Measurements from ENCODE around the gene CAVIN4. TPM values are rescaled to one million over a fixed set of nuclear protein-coding genes. Genes with fewer than 3 reads are reported as not detected.

The CAVIN4 gene
- total RNA-seq, 1 experiment from 2014 or later, result 0.59 TPM

DNA sequence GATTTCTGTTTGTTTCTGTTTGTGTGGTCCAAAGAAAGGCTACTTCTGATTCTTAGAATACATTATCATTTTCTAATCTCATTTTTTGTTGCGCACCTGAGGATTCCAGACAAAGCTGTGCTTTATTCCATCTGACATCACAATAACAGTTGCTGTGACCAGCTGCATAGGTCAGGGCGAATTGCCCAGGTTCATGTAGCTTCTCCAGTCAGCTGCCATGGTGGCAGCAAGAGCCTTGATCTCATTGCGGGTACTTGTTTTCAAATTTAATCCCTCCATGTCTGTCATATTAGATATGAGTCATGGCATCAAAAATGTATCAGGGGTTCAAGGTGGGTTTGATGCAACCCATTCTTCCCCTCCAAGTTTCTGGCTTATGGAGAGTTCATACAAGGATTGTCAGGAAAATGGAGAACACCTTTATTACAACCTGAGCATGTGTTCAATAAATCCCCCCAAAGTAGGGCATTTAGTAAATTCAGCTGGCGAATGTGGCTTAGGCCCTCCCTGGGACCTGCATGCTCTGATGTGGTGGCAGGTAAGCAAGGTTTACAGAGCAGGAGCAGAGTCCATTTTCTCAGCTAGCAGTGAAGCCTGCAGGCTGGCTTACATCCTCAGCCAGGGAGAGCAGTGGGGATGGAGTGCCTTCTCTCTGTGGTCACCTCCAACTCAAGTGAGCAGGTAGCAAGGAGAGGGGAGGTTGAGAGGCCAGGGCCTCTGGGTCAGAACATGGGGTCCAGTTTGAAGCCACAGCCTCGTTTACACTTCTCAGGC is 13.9 kb downstream of the CAVIN4 start:
- no peaks in the 10 kb centered on the region for H3K36me3 ChIP-seq (ENCODE audit: control insufficient read depth in 1 of 2, insufficient read depth in 2 of 2, low read length in 2 of 2)
- H4K20me1 ChIP-seq (ENCODE audit: insufficient read depth), result no peaks in the 10 kb centered on the region
- no peaks in the 10 kb centered on the region for H3K9me3 ChIP-seq (ENCODE audit: control insufficient read depth in 1 of 2, insufficient read depth in 1 of 2, low read depth in 1 of 2, low read length in 2 of 2)
- no peaks in the 10 kb centered on the region for H3K27me3 ChIP-seq (ENCODE audit: insufficient read depth, low read length)
- H3K4me3 ChIP-seq (replicated peaks in 1 of 2; ENCODE audit: low read depth in 1 of 2, low read length in 2 of 2), result no peak overlapping the region
- H3K27ac ChIP-seq (ENCODE audit: low read depth, low read length), result no peak overlapping the region
- no peaks in the 10 kb centered on the region for H3K9me2 ChIP-seq (ENCODE audit: insufficient read depth)
- H3K79me2 ChIP-seq (ENCODE audit: insufficient read depth, low read length), result no peaks in the 10 kb centered on the region
- no peak overlapping the region for H2AFZ ChIP-seq (ENCODE audit: low read depth, low read length, poor library complexity, severe bottlenecking)
- POLR2A ChIA-PET, result no interaction called here
- no TSS peak for BruUV-seq (replicated peaks)
- TF ChIP-seq EZH2 (IDR thresholded peaks at IDR 0.05), result no peak
- TF ChIP-seq, protein P1, sequence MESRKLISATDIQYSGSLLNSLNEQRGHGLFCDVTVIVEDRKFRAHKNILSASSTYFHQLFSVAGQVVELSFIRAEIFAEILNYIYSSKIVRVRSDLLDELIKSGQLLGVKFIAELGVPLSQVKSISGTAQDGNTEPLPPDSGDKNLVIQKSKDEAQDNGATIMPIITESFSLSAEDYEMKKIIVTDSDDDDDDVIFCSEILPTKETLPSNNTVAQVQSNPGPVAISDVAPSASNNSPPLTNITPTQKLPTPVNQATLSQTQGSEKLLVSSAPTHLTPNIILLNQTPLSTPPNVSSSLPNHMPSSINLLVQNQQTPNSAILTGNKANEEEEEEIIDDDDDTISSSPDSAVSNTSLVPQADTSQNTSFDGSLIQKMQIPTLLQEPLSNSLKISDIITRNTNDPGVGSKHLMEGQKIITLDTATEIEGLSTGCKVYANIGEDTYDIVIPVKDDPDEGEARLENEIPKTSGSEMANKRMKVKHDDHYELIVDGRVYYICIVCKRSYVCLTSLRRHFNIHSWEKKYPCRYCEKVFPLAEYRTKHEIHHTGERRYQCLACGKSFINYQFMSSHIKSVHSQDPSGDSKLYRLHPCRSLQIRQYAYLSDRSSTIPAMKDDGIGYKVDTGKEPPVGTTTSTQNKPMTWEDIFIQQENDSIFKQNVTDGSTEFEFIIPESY (IDR thresholded peaks at IDR 0.05; ENCODE audit: extremely low read depth, insufficient replicate concordance, low read length), result no peak
- no peak for TF ChIP-seq YY1 (IDR thresholded peaks at IDR 0.05; ENCODE audit: extremely low read depth, insufficient replicate concordance, low read depth, low read length)
- no peak for TF ChIP-seq POLR2A (IDR thresholded peaks at IDR 0.05; ENCODE audit: borderline replicate concordance, extremely low read depth, insufficient read depth, insufficient read length)
- TF ChIP-seq RAD21 (IDR thresholded peaks at IDR 0.05; ENCODE audit: low read depth), result no peak
- TF ChIP-seq, protein P2, sequence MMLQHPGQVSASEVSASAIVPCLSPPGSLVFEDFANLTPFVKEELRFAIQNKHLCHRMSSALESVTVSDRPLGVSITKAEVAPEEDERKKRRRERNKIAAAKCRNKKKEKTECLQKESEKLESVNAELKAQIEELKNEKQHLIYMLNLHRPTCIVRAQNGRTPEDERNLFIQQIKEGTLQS (IDR thresholded peaks at IDR 0.05), result no peak
- TF ChIP-seq CEBPB (IDR thresholded peaks at IDR 0.05; ENCODE audit: low read depth), result no peak
- no peak for TF ChIP-seq FOSL1 (IDR thresholded peaks at IDR 0.05; ENCODE audit: low read depth)
- TF ChIP-seq ZFX (IDR thresholded peaks at IDR 0.05), result no peak
- TF ChIP-seq, protein P3, sequence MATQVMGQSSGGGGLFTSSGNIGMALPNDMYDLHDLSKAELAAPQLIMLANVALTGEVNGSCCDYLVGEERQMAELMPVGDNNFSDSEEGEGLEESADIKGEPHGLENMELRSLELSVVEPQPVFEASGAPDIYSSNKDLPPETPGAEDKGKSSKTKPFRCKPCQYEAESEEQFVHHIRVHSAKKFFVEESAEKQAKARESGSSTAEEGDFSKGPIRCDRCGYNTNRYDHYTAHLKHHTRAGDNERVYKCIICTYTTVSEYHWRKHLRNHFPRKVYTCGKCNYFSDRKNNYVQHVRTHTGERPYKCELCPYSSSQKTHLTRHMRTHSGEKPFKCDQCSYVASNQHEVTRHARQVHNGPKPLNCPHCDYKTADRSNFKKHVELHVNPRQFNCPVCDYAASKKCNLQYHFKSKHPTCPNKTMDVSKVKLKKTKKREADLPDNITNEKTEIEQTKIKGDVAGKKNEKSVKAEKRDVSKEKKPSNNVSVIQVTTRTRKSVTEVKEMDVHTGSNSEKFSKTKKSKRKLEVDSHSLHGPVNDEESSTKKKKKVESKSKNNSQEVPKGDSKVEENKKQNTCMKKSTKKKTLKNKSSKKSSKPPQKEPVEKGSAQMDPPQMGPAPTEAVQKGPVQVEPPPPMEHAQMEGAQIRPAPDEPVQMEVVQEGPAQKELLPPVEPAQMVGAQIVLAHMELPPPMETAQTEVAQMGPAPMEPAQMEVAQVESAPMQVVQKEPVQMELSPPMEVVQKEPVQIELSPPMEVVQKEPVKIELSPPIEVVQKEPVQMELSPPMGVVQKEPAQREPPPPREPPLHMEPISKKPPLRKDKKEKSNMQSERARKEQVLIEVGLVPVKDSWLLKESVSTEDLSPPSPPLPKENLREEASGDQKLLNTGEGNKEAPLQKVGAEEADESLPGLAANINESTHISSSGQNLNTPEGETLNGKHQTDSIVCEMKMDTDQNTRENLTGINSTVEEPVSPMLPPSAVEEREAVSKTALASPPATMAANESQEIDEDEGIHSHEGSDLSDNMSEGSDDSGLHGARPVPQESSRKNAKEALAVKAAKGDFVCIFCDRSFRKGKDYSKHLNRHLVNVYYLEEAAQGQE (IDR thresholded peaks at IDR 0.05; ENCODE audit: low read depth), result no peak
- no peak for TF ChIP-seq SP1 (IDR thresholded peaks at IDR 0.05; ENCODE audit: low read depth)
- TF ChIP-seq ELF1 (IDR thresholded peaks at IDR 0.05; ENCODE audit: borderline replicate concordance, low read depth), result no peak
- no peak for TF ChIP-seq JUND (IDR thresholded peaks at IDR 0.05)
- TF ChIP-seq SRF (IDR thresholded peaks at IDR 0.05; ENCODE audit: low read depth), result no peak
- TF ChIP-seq EZH2phosphoT487 (IDR thresholded peaks at IDR 0.05; ENCODE audit: borderline replicate concordance), result no peak
- no peak for TF ChIP-seq POLR2AphosphoS5 (IDR thresholded peaks at IDR 0.05; ENCODE audit: low read depth, low read length)
- no peak for TF ChIP-seq CTCF (IDR thresholded peaks at IDR 0.05 in 2 of 3, conservative IDR thresholded peaks at IDR 0.05 in 1 of 3; ENCODE audit: borderline replicate concordance in 1 of 3, insufficient read depth in 1 of 3, low read depth in 2 of 3, low read length in 2 of 3)
- no peak for TF ChIP-seq ZNF274 (IDR thresholded peaks at IDR 0.05; ENCODE audit: low read depth, low read length)
- no peak for TF ChIP-seq EGR1 (IDR thresholded peaks at IDR 0.05; ENCODE audit: low read depth)
- no peak for TF ChIP-seq SIN3A (IDR thresholded peaks at IDR 0.05; ENCODE audit: low read depth)
- no peak overlapping the region for H3K9ac ChIP-seq (ENCODE audit: low read length)
- intact Hi-C loops (cut with micrococcal nuclease), result no loop called here
- no peak overlapping the region for H3K4me2 ChIP-seq (ENCODE audit: low read length)
- ATAC-seq, result no peak
- RAD21 ChIA-PET (ENCODE audit: low non-redundant PET in 1 of 2, low total read pairs in 2 of 2, uncharacterized antibody in 2 of 2, unreplicated experiment in 2 of 2), result no interaction called here
- peaks cover 8 to 30% of the 10 kb centered on the region in 2 experiments; a peak in 3 of 4 replicates for H3K4me1 ChIP-seq (ENCODE audit: control insufficient read depth in 1 of 2, insufficient read depth in 2 of 2, low read length in 2 of 2)
- no peak for DNase-seq (ENCODE audit: low read depth, low spot score)
- CTCF ChIA-PET, result interaction anchor here (0.8 to 1.6 kb wide), 2 partner anchors 10 to 85 kb away, joined by 3 to 5 read pairs; no protein-coding TSS in a partner anchor

Measured in HCT116 (cell line).